GM21576 (cell line): ENCODE measurements around the gene PLCG1.

Experiments
- ATAC-seq: cut with Tn5 transposase; IDR thresholded peaks from one replicate; pipeline ENCODE4 v1.9.1; 2021; ENCODE audit warnings: mild to moderate bottlenecking, moderate library complexity; ENCODE audit not compliant: unreplicated experiment

The PLCG1 gene

GRCh38 chr20:41176711-41177552 is 39.6 kb downstream of the PLCG1 start:
- no peak for ATAC-seq

- ATAC-seq: no peak
Observed at GRCh38 chr20:41177636-41178035, 40.3 kb downstream of the PLCG1 start.

- ATAC-seq: no peak
Observed at GRCh38 chr20:41178495-41178894, 41.2 kb downstream of the PLCG1 start.

- no peak for ATAC-seq
Observed at GRCh38 chr20:41178904-41179432, 41.6 kb downstream of the PLCG1 start.

- ATAC-seq: no peak
Observed at GRCh38 chr20:41179961-41180360, 42.6 kb downstream of the PLCG1 start.

- ATAC-seq: no peak
Observed at GRCh38 chr20:41180599-41181333, 43.4 kb downstream of the PLCG1 start.

- no peak for ATAC-seq
Observed at GRCh38 chr20:41181567-41181966, 44.2 kb downstream of the PLCG1 start.

GRCh38 chr20:41182296-41183212 is 45.2 kb downstream of the PLCG1 start:
- ATAC-seq: no peak

- ATAC-seq: no peak
Observed at GRCh38 chr20:41183391-41183790, 46.0 kb downstream of the PLCG1 start.

GRCh38 chr20:41183831-41184230 is 46.5 kb downstream of the PLCG1 start:
- no peak for ATAC-seq

GRCh38 chr20:41185013-41185757 is 47.8 kb downstream of the PLCG1 start:
- ATAC-seq: no peak

- no peak for ATAC-seq
Observed at GRCh38 chr20:41187668-41188067, 50.3 kb downstream of the PLCG1 start.

- ATAC-seq: no peak
Observed at GRCh38 chr20:41191562-41192500, 54.5 kb downstream of the PLCG1 start.

GRCh38 chr20:41192575-41192974 is 55.2 kb downstream of the PLCG1 start:
- ATAC-seq: no peak

GRCh38 chr20:41196653-41197225 is 59.4 kb downstream of the PLCG1 start:
- no peak for ATAC-seq

GRCh38 chr20:41198443-41198842 is 61.1 kb downstream of the PLCG1 start:
- no peak for ATAC-seq

GRCh38 chr20:41200446-41201202 is 63.3 kb downstream of the PLCG1 start:
- ATAC-seq: no peak

- ATAC-seq: no peak
Observed at GRCh38 chr20:41201760-41202159, 64.4 kb downstream of the PLCG1 start.
